Measurements from ENCODE around the gene WDR4.
"Not testable (repeated sequence)": the region's sequence is repeated elsewhere in the genome, so short reads cannot be mapped to it uniquely, and the experiment has no call there.

The WDR4 gene

GRCh38 chr21:42878993-42879787 is at the start of gene WDR4:
Gene WDR4 (minus strand): TSS chr21:42879539. CDS start chr21:42879495, 44 bp downstream.
- DNase-seq (ENCODE audit: low read depth): peak; percentile 99
- H3K4me3 ChIP-seq (ENCODE audit: low read depth, low read length): peak within 1 kb of the TSS; percentile 79
- no peak for TF ChIP-seq CTCF (IDR thresholded peaks at IDR 0.05; ENCODE audit: insufficient read depth, low read depth, low read length, missing control alignments)

GRCh38 chr21:42927474-42928200 is 48.3 kb upstream of the WDR4 start:
- not testable (repeated sequence) for DNase-seq (ENCODE audit: low read depth); H3K4me3 ChIP-seq (ENCODE audit: low read depth, low read length)

GRCh38 chr21:42925114-42925926 is 46.0 kb upstream of the WDR4 start, which contains the start of gene ERVH48-1:
Gene ERVH48-1 (minus strand): TSS chr21:42925630. CDS start chr21:42919006, 6,624 bp downstream.
- no peak for DNase-seq (ENCODE audit: low read depth)
- no peak within 1 kb of the TSS for H3K4me3 ChIP-seq (ENCODE audit: low read depth, low read length)
- TF ChIP-seq CTCF (IDR thresholded peaks at IDR 0.05; ENCODE audit: insufficient read depth, low read depth, low read length, missing control alignments): no peak

- no peak overlapping the region for H3K4me3 ChIP-seq (ENCODE audit: low read depth, low read length)
- no peak for DNase-seq (ENCODE audit: low read depth)
- TF ChIP-seq CTCF (IDR thresholded peaks at IDR 0.05; ENCODE audit: insufficient read depth, low read depth, low read length, missing control alignments): no peak
Measured at GRCh38 chr21:42924433-42924751, 45.1 kb upstream of the WDR4 start.

- TF ChIP-seq CTCF (IDR thresholded peaks at IDR 0.05; ENCODE audit: insufficient read depth, low read depth, low read length, missing control alignments): peak; percentile 74
- no peak overlapping the region for H3K4me3 ChIP-seq (ENCODE audit: low read depth, low read length)
- DNase-seq (ENCODE audit: low read depth): peak; percentile 92
Measured at GRCh38 chr21:42923553-42924432, 44.5 kb upstream of the WDR4 start.

GRCh38 chr21:42922918-42923317 is 43.6 kb upstream of the WDR4 start:
- DNase-seq (ENCODE audit: low read depth): no peak
- H3K4me3 ChIP-seq (ENCODE audit: low read depth, low read length): no peak overlapping the region
- TF ChIP-seq CTCF (IDR thresholded peaks at IDR 0.05; ENCODE audit: insufficient read depth, low read depth, low read length, missing control alignments): no peak

All from GM12865 (cell line).